Measurements from ENCODE around the gene SPSB3. TPM values are rescaled to one million over a fixed set of nuclear protein-coding genes. Genes with fewer than 3 reads are reported as not detected.

The SPSB3 gene
- total and polyA plus RNA-seq, 4 donors = 27.7 to 60.5 (median 37.8) TPM

DNA sequence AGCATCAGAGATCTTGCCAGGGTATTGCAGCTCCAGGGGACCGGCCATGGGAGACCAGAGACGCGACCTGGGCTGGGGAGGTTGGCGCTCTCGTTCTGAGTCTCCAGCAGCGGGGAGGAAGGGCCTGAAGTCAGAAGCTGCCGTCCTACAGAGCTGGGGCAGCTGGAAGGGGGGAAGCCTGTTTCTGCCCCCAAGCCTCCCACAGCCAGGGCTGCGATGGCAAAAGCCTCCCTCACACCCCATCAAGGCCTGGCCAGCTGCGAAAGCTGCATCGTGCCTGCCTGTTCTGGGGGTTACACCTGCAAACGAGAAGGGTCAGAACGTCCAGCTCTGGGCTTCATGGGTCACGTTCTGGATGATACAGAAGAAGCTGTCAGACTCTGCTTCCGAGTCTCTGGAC lies 50.3 kb downstream of the SPSB3 start:
- Histone ChIP-seq H3K4me1 (ENCODE audit: control insufficient read depth in 4 of 4, insufficient read depth in 4 of 4, low read length in 3 of 4) (no peaks in the 10 kb centered on the region), H3K9ac (ENCODE audit: low read depth in 1 of 2, low read length in 2 of 2) (no peak overlapping the region), H3K4me3 (ENCODE audit: low read depth in 1 of 3, low read length in 3 of 3) (no peak overlapping the region), H3K27ac (ENCODE audit: low read depth in 1 of 2, low read length in 2 of 2) (no peak overlapping the region), H3K9me3 (ENCODE audit: control insufficient read depth in 4 of 4, low read length in 3 of 4) (no peaks in the 10 kb centered on the region), H3K36me3 (ENCODE audit: control insufficient read depth in 4 of 4, insufficient read depth in 3 of 4, low read depth in 1 of 4, low read length in 3 of 4) (peaks cover 0 to 53% (median 25%) of the 10 kb centered on the region in 4 donors), H3K27me3 (ENCODE audit: control insufficient read depth in 4 of 4, insufficient read depth in 4 of 4, low read length in 3 of 4) (no peaks in the 10 kb centered on the region)
- no peak for TF ChIP-seq EGR1 (IDR thresholded peaks at IDR 0.05; ENCODE audit: low read depth in 2 of 2)
- TF ChIP-seq SP1 (IDR thresholded peaks at IDR 0.05) = no peak
- TF ChIP-seq, protein P1, sequence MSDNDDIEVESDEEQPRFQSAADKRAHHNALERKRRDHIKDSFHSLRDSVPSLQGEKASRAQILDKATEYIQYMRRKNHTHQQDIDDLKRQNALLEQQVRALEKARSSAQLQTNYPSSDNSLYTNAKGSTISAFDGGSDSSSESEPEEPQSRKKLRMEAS (IDR thresholded peaks at IDR 0.05) = no peak
- no peak for TF ChIP-seq GABPA (IDR thresholded peaks at IDR 0.05 in 1 of 2, conservative IDR thresholded peaks at IDR 0.05 in 1 of 2)
- TF ChIP-seq RXRA (IDR thresholded peaks at IDR 0.05) = no peak
- 92% methylated on average over 14 of the region's 14 CpGs for WGBS
- no peak for DNase-seq (ENCODE audit: low spot score)

DNA sequence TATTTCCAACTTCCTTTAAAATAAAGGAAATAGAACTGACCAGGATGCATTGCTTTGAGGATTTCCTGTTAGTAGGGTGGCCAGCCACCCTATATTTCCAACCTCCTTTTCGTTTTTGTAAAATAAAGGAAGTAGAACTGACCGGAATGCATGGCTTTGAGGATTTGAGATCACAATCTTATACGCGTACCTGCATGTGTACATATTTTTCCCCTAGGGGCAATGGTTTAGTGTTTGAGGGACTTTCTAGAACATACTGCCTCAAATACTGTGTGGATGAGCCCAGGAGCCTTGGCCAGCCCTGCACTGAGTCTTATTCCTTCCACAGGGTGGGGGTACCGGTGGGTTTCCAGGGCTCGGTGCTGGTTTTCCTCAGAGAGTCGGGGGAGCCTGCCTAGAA lies 50.8 kb downstream of the SPSB3 start:
- DNase-seq (ENCODE audit: low spot score) = no peak
- no peaks in the 10 kb centered on the region for H3K27me3 ChIP-seq (ENCODE audit: control insufficient read depth in 4 of 4, insufficient read depth in 4 of 4, low read length in 3 of 4)
- no peaks in the 10 kb centered on the region for H3K4me1 ChIP-seq (ENCODE audit: control insufficient read depth in 4 of 4, insufficient read depth in 4 of 4, low read length in 3 of 4)
- no peak overlapping the region for H3K27ac ChIP-seq (ENCODE audit: low read depth in 1 of 2, low read length in 2 of 2)
- H3K9ac ChIP-seq (ENCODE audit: low read depth in 1 of 2, low read length in 2 of 2) = no peak overlapping the region
- TF ChIP-seq, protein P1 (IDR thresholded peaks at IDR 0.05) = no peak
- TF ChIP-seq NR2F2 (IDR thresholded peaks at IDR 0.05) = no peak
- TF ChIP-seq TAF1 (conservative IDR thresholded peaks at IDR 0.05) = no peak
- no peak for TF ChIP-seq FOXA1 (IDR thresholded peaks at IDR 0.05)
- no peak for TF ChIP-seq HNF4G (IDR thresholded peaks at IDR 0.05)
- TF ChIP-seq, protein P2, sequence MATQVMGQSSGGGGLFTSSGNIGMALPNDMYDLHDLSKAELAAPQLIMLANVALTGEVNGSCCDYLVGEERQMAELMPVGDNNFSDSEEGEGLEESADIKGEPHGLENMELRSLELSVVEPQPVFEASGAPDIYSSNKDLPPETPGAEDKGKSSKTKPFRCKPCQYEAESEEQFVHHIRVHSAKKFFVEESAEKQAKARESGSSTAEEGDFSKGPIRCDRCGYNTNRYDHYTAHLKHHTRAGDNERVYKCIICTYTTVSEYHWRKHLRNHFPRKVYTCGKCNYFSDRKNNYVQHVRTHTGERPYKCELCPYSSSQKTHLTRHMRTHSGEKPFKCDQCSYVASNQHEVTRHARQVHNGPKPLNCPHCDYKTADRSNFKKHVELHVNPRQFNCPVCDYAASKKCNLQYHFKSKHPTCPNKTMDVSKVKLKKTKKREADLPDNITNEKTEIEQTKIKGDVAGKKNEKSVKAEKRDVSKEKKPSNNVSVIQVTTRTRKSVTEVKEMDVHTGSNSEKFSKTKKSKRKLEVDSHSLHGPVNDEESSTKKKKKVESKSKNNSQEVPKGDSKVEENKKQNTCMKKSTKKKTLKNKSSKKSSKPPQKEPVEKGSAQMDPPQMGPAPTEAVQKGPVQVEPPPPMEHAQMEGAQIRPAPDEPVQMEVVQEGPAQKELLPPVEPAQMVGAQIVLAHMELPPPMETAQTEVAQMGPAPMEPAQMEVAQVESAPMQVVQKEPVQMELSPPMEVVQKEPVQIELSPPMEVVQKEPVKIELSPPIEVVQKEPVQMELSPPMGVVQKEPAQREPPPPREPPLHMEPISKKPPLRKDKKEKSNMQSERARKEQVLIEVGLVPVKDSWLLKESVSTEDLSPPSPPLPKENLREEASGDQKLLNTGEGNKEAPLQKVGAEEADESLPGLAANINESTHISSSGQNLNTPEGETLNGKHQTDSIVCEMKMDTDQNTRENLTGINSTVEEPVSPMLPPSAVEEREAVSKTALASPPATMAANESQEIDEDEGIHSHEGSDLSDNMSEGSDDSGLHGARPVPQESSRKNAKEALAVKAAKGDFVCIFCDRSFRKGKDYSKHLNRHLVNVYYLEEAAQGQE (IDR thresholded peaks at IDR 0.05) = no peak
- TF ChIP-seq HNF4A (conservative IDR thresholded peaks at IDR 0.05) = no peak
- TF ChIP-seq FOXA2 (IDR thresholded peaks at IDR 0.05) = no peak
- no peak for TF ChIP-seq SP1 (IDR thresholded peaks at IDR 0.05)
- TF ChIP-seq, protein P3, sequence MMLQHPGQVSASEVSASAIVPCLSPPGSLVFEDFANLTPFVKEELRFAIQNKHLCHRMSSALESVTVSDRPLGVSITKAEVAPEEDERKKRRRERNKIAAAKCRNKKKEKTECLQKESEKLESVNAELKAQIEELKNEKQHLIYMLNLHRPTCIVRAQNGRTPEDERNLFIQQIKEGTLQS (IDR thresholded peaks at IDR 0.05) = no peak
- no peak for TF ChIP-seq JUND (IDR thresholded peaks at IDR 0.05)
- TF ChIP-seq, protein P4, sequence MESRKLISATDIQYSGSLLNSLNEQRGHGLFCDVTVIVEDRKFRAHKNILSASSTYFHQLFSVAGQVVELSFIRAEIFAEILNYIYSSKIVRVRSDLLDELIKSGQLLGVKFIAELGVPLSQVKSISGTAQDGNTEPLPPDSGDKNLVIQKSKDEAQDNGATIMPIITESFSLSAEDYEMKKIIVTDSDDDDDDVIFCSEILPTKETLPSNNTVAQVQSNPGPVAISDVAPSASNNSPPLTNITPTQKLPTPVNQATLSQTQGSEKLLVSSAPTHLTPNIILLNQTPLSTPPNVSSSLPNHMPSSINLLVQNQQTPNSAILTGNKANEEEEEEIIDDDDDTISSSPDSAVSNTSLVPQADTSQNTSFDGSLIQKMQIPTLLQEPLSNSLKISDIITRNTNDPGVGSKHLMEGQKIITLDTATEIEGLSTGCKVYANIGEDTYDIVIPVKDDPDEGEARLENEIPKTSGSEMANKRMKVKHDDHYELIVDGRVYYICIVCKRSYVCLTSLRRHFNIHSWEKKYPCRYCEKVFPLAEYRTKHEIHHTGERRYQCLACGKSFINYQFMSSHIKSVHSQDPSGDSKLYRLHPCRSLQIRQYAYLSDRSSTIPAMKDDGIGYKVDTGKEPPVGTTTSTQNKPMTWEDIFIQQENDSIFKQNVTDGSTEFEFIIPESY (IDR thresholded peaks at IDR 0.05) = no peak
- no peak for TF ChIP-seq RXRA (IDR thresholded peaks at IDR 0.05)
- no peak for TF ChIP-seq YY1 (IDR thresholded peaks at IDR 0.05)
- no peak for TF ChIP-seq GABPA (IDR thresholded peaks at IDR 0.05 in 1 of 2, conservative IDR thresholded peaks at IDR 0.05 in 1 of 2)
- TF ChIP-seq EGR1 (IDR thresholded peaks at IDR 0.05; ENCODE audit: low read depth in 2 of 2) = no peak
- TF ChIP-seq, protein P5, sequence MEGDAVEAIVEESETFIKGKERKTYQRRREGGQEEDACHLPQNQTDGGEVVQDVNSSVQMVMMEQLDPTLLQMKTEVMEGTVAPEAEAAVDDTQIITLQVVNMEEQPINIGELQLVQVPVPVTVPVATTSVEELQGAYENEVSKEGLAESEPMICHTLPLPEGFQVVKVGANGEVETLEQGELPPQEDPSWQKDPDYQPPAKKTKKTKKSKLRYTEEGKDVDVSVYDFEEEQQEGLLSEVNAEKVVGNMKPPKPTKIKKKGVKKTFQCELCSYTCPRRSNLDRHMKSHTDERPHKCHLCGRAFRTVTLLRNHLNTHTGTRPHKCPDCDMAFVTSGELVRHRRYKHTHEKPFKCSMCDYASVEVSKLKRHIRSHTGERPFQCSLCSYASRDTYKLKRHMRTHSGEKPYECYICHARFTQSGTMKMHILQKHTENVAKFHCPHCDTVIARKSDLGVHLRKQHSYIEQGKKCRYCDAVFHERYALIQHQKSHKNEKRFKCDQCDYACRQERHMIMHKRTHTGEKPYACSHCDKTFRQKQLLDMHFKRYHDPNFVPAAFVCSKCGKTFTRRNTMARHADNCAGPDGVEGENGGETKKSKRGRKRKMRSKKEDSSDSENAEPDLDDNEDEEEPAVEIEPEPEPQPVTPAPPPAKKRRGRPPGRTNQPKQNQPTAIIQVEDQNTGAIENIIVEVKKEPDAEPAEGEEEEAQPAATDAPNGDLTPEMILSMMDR (IDR thresholded peaks at IDR 0.05; ENCODE audit: low read depth, low read length, missing input control) = no peak
- no peak for TF ChIP-seq RAD21 (IDR thresholded peaks at IDR 0.05)
- 74% methylated on average over 7 of the region's 7 CpGs for WGBS
- no peaks in the 10 kb centered on the region for H3K9me3 ChIP-seq (ENCODE audit: control insufficient read depth in 4 of 4, low read length in 3 of 4)
- H3K4me3 ChIP-seq (ENCODE audit: low read depth in 1 of 3, low read length in 3 of 3) = no peak overlapping the region
- peaks cover 0 to 54% (median 26%) of the 10 kb centered on the region in 4 donors for H3K36me3 ChIP-seq (ENCODE audit: control insufficient read depth in 4 of 4, insufficient read depth in 3 of 4, low read depth in 1 of 4, low read length in 3 of 4)

Measured in liver (tissue), 9 donors.